Measurements from ENCODE around the gene GSE1.

GRCh38 chr16:85613604-85614337 is 649 bp downstream of the GSE1 start:
- TF ChIP-seq HDGF (IDR thresholded peaks at IDR 0.05; ENCODE audit: borderline replicate concordance) = no peak
- TF ChIP-seq FOXK2 (IDR thresholded peaks at IDR 0.05) = no peak
- no peak for TF ChIP-seq FOXA1 (IDR thresholded peaks at IDR 0.05)
- no peak for TF ChIP-seq FOXM1 (IDR thresholded peaks at IDR 0.05; ENCODE audit: borderline replicate concordance)
- TF ChIP-seq ZNF384 (IDR thresholded peaks at IDR 0.05) = no peak
- TF ChIP-seq BHLHE40 (IDR thresholded peaks at IDR 0.05; ENCODE audit: borderline replicate concordance) = no peak
- TF ChIP-seq ARNT (IDR thresholded peaks at IDR 0.05) = no peak
- no peak for TF ChIP-seq ELF4 (IDR thresholded peaks at IDR 0.05)
- no peak for TF ChIP-seq SUZ12 (IDR thresholded peaks at IDR 0.05)
